ENCODE measurements around the gene PLCH1. TPM values are rescaled to one million over a fixed set of nuclear protein-coding genes. Genes with fewer than 3 reads are reported as not detected.
A peak's percentile ranks its signal among the peaks of the same experiment; 100 is the strongest.

Gene PLCH1
- total RNA-seq, 1 experiment from 2014 or later: 1.4 TPM

DNA sequence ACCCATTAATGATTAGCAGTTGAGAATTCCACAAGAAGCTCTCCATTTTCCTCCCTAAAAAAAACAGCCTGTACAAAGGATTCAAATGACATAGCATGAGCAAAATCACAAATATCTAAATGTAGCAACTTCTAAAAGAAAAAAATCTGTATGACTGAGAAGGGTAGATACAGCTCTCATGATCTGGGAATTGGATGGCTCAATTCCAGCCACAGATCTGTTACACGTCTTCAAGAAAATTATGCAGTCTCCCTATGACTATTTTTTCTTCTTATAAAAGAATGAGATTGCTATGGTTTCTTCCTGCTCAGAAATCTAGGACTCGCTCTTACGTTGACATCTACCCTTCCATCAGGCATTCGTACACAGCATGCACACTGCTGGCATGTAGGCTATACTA is 71.5 kb downstream of the PLCH1 start:
- Histone ChIP-seq H3K4me1 (replicated peaks; ENCODE audit: insufficient read depth) (no peaks in the 10 kb centered on the region), H3K4me3 (no peak overlapping the region), H3K9me3 (ENCODE audit: insufficient read depth, low read depth) (no peaks in the 10 kb centered on the region), H4K20me1 (ENCODE audit: insufficient read depth) (no peaks in the 10 kb centered on the region), H3F3A (ENCODE audit: insufficient read depth, low read depth) (no peaks in the 10 kb centered on the region), H3K9me2 (ENCODE audit: insufficient read depth) (no peaks in the 10 kb centered on the region), H3K36me3 (ENCODE audit: low read depth) (no peaks in the 10 kb centered on the region), H3K79me2 (ENCODE audit: low read depth) (no peaks in the 10 kb centered on the region), H2AFZ (no peak overlapping the region), H3K4me2 (no peak overlapping the region), H3K27me3 (ENCODE audit: insufficient read depth, low read depth) (no peaks in the 10 kb centered on the region), H3K27ac (no peak overlapping the region)
- intact Hi-C loops (cut with micrococcal nuclease; ENCODE audit: unreplicated experiment): no loop called here
- ChIA-PET CTCF (no interaction called here), POLR2A (ENCODE audit: unreplicated experiment) (no interaction called here)
- peak in 1 of 2 experiments; percentile 13 for DNase-seq
- TF ChIP-seq EZH2 (IDR thresholded peaks at IDR 0.05; ENCODE audit: low read depth) (no peak), CTCF (conservative IDR thresholded peaks at IDR 0.05) (no peak)
- BruUV-seq (replicated peaks): no TSS peak

- no peaks in the 10 kb centered on the region for H3K9me2 ChIP-seq (ENCODE audit: insufficient read depth)
- H3K4me3 ChIP-seq: no peak overlapping the region
- ChIA-PET POLR2A (ENCODE audit: unreplicated experiment) (no interaction called here), CTCF (no interaction called here)
- no TSS peak for BruUV-seq (replicated peaks)
- no peaks in the 10 kb centered on the region for H4K20me1 ChIP-seq (ENCODE audit: insufficient read depth)
- 0 out of 2 replicates have a peak, but pooled peaks cover 6% of the 10 kb centered on the region for H3K4me1 ChIP-seq (replicated peaks; ENCODE audit: insufficient read depth)
- H3K9me3 ChIP-seq (ENCODE audit: insufficient read depth, low read depth): no peaks in the 10 kb centered on the region
- no peak for TF ChIP-seq CTCF (conservative IDR thresholded peaks at IDR 0.05)
- TF ChIP-seq EZH2 (IDR thresholded peaks at IDR 0.05; ENCODE audit: low read depth): no peak
- no peaks in the 10 kb centered on the region for H3K79me2 ChIP-seq (ENCODE audit: low read depth)
- no peak overlapping the region for H3K27ac ChIP-seq
- no peaks in the 10 kb centered on the region for H3K27me3 ChIP-seq (ENCODE audit: insufficient read depth, low read depth)
- no peaks in the 10 kb centered on the region for H3F3A ChIP-seq (ENCODE audit: insufficient read depth, low read depth)
- no peak overlapping the region for H3K4me2 ChIP-seq
- intact Hi-C loops (cut with micrococcal nuclease; ENCODE audit: unreplicated experiment): no loop called here
- no peak overlapping the region for H2AFZ ChIP-seq
- H3K36me3 ChIP-seq (ENCODE audit: low read depth): no peaks in the 10 kb centered on the region
- no peak for DNase-seq
These were observed 74.5 kb downstream of the PLCH1 start for GRCh38 chr3:155670335-155670734.

DNA sequence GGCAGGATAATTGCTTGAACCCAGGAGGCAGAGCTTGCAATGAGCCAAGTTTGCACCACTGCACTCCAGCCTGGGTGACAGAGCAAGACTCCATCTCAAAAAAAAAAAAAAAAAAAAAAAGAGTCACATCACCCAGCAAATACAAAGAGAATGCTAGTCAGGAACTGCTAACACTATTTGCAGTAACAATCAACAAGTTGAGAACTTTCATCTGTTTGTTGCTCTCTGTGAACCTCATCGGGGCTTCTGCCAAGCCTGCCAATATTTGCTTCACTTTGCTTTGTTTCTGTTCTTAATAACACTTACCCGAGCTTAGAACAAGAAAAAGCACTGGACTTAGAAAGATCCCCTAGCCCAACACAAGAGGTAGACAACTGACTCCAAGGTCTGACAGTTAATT is 76.9 kb downstream of the PLCH1 start:
- no peak for DNase-seq

More for the DNA sequence above, 76.9 kb downstream of the PLCH1 start:
- no peak for TF ChIP-seq EZH2 (IDR thresholded peaks at IDR 0.05; ENCODE audit: low read depth)
- TF ChIP-seq CTCF (conservative IDR thresholded peaks at IDR 0.05): no peak
- no peaks in the 10 kb centered on the region for H3K27me3 ChIP-seq (ENCODE audit: insufficient read depth, low read depth)
- BruUV-seq (replicated peaks): no TSS peak
- H3K27ac ChIP-seq: no peak overlapping the region
- POLR2A ChIA-PET (ENCODE audit: unreplicated experiment): no interaction called here
- no peaks in the 10 kb centered on the region for H3K9me3 ChIP-seq (ENCODE audit: insufficient read depth, low read depth)
- H2AFZ ChIP-seq: no peak overlapping the region
- CTCF ChIA-PET: no interaction called here
- H4K20me1 ChIP-seq (ENCODE audit: insufficient read depth): no peaks in the 10 kb centered on the region
- H3K36me3 ChIP-seq (ENCODE audit: low read depth): no peaks in the 10 kb centered on the region
- no peaks in the 10 kb centered on the region; the same call in 1 of the 2 replicates for H3F3A ChIP-seq (ENCODE audit: insufficient read depth, low read depth)
- no peaks in the 10 kb centered on the region for H3K79me2 ChIP-seq (ENCODE audit: low read depth)
- intact Hi-C loops (cut with micrococcal nuclease; ENCODE audit: unreplicated experiment): no loop called here
- peaks cover 14% of the 10 kb centered on the region; the same call in 1 of the 2 replicates for H3K4me1 ChIP-seq (replicated peaks; ENCODE audit: insufficient read depth)
- no peak overlapping the region for H3K4me2 ChIP-seq
- H3K9me2 ChIP-seq (ENCODE audit: insufficient read depth): no peaks in the 10 kb centered on the region
- H3K4me3 ChIP-seq: no peak overlapping the region
